NAMALWA (cell line): ENCODE results near the gene ATP12A.

Experiments used
- DNase-seq: peaks from one replicate; pipeline ENCODE4 v3.0.0-alpha.2; 2015; ENCODE audit warnings: low spot score

ATP12A gene

GRCh38 chr13:24688950-24689349, 8.7 kb downstream of the ATP12A start:
- no peak for DNase-seq

DNA sequence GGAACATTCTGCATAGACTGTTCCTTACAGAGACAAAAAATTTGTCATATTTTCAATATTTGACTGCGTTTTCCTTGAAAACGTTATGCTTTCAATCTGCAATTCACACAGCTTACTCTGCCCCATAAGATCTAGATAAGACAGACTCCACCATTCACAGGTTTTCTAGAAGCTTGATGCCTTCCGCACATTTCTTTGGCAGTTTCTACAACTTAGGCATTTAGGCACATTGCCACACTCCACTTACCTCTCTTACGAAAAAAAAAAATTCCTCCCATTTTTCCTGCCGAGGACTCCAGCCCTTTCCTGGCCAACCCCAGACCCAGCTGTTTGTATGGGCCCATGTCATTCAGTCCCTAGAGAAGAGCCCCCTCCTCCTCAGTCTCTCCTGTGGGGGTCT, 11.2 kb downstream of the ATP12A start:
- no peak for DNase-seq

GRCh38 chr13:24692561-24692960, 12.4 kb downstream of the ATP12A start:
- DNase-seq = no peak

DNA sequence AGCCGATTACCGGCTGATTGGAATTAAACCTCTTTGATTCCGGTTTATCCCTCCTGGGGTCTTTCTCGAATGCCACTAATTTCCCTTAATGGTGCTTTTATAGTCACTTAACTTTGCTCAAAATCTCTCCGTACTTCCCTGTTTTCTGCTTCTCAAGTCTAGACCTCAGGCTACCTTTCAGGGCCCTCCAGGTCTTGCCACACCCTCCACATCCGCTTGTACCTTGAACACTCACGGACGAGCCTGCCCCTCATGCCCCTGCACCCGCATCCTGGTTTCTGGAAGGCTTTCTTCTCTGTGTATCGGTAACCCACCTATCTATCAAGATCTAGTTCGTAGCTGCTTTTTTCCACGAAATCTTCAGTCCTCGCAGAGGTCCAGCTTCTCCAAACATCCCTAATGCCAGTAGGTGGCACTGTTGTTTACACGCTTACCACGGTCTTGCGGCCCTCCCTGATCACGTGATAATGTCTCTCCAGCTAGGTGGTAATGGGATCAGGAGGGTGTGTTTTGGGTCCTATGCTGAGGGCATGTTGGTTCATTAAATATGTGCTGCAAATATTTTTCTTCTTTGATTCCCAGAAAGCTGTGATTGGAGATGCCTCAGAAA, 13.8 kb downstream of the ATP12A start:
- peak; percentile 81 for DNase-seq

- no peak for DNase-seq
These were observed 14.7 kb downstream of the ATP12A start for GRCh38 chr13:24694907-24695306.

- no peak for DNase-seq
These were observed 18.5 kb downstream of the ATP12A start for GRCh38 chr13:24698686-24699085.

DNA sequence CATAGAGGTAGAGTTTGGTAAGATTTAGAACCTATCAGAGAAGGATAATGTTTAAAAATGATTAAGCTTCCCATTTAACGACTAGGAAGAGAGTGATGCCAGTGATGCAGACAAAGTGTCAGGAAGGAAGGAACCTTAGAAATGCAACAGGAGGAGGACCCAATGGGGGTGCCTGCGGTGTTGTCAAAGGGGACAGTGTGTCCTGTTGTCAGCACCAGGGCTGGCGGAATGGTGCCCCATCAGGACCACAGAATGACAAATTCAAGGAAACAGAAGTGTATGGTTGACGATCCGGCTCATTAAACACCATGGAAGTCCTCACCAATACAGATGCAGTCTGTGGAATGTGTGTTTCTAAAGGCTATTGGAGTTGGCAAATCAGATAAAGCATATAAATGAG, 19.3 kb downstream of the ATP12A start:
- no peak for DNase-seq

- no peak for DNase-seq
These were observed 20.3 kb downstream of the ATP12A start for GRCh38 chr13:24700539-24700938.

GRCh38 chr13:24706886-24707585, 26.8 kb downstream of the ATP12A start:
- DNase-seq = no peak

DNA sequence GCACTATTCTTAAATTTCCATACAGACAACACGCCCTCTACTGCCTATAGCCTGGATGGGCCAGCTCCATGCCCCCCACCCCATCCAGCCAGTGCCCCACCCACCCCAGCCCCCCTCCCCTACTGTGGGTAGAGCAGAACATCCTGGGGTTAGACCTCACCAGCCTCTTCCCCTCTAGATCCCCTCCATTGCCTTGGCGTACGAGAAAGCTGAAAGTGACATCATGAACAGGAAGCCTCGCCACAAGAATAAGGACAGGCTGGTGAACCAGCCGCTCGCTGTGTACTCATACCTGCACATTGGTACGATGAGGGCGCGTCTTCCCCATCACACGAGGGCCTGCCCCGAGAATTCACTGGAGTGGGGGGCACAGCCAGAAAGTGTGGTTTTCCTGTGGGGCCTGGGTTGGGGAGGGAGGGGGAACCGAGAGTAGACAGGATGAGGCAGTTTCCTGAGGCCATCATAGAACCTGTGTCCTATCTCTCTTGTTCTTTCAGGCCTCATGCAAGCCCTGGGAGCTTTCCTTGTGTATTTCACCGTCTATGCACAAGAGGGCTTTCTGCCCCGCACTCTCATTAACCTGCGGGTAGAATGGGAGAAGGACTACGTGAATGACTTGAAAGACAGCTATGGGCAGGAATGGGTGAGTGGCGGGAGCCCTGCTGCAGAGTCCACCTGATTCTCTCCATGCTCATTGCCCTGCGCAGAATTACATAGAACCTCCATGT, 29.1 kb downstream of the ATP12A start:
- peak; percentile 15 for DNase-seq

- no peak for DNase-seq
These were observed 32.8 kb downstream of the ATP12A start for GRCh38 chr13:24713022-24713421.

DNA sequence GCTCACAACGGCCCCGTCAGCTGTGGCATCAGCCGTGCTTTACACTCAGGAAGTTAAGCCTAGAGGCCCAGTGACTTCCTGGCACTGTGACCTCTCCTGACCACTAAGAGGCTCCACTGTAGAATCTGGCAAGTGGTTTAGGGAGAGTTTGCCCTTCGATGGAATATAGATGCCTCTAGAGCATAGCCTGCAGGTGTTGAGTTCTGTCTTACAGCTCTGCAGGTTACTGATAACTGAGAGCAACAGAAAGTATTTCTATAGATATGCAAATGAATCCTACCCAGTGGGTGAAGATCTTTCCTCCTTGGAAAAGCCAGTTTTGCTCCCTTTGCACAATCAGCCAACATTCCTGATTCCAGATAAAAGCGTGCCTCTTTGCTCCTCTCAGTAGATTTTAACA, 35.8 kb downstream of the ATP12A start:
- DNase-seq = no peak

DNA sequence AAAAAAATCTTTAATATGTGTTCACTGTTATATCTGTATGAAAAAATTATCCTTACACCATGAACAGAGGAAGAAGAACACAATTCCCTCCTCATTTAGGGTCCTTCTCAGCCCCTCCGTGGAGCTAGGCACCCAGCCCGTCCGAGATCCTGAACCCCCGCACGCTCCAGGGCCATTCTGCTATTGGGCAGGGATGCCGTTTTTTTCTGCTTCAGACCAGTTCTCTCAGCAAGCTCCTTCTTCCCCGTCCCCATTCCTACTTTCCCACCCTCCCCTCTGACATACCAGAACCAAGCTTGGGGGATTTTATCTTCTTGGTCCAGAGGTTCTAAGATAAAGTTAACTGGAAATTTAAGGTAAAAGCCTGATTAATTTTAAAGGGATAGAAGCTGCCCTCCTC, 36.2 kb downstream of the ATP12A start:
- no peak for DNase-seq

DNA sequence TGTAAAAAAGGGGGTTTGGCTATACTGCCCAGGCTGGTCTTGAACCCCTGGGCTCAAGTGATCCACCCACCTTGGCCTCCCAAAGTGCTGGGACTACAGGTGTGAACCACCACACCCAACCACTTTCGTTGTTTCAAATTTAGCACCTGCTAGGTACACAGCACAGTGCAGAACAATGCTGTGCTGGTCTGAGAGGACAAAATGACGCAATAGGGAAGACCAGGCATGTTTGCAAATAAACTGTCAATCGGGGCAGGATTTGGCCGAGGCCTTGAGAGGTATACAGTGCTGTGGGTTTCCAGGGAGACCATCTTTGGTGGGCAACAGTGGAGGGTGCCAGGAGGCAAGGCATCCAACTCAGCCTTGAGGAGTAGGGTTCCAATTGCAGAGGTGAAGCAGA, 37.0 kb downstream of the ATP12A start:
- DNase-seq = no peak

- no peak for DNase-seq
These were observed 38.2 kb downstream of the ATP12A start for GRCh38 chr13:24718192-24718965.

GRCh38 chr13:24719139-24719538, 38.9 kb downstream of the ATP12A start:
- no peak for DNase-seq

GRCh38 chr13:24723206-24723605, 43.0 kb downstream of the ATP12A start:
- DNase-seq = no peak

DNA sequence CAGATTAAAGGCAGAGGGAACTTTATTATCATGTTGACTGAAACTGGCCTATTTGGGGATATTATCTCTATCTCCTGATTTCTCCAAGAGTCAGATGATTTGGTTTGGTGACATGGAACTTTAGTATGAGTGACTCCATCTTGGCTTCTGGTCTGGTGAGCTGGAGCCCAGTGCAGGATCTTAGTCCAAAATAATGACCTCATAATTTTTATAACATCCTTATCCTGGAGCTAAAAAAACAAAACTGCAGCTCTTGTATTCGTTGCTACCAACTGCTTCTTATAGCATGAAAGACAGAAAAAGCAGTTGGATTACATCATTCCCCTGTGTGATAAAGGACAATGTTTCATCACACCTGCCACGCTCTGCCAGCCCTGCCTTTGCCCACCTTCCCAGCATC, 44.5 kb downstream of the ATP12A start:
- no peak for DNase-seq

GRCh38 chr13:24725379-24725778, 45.2 kb downstream of the ATP12A start:
- DNase-seq = no peak

DNA sequence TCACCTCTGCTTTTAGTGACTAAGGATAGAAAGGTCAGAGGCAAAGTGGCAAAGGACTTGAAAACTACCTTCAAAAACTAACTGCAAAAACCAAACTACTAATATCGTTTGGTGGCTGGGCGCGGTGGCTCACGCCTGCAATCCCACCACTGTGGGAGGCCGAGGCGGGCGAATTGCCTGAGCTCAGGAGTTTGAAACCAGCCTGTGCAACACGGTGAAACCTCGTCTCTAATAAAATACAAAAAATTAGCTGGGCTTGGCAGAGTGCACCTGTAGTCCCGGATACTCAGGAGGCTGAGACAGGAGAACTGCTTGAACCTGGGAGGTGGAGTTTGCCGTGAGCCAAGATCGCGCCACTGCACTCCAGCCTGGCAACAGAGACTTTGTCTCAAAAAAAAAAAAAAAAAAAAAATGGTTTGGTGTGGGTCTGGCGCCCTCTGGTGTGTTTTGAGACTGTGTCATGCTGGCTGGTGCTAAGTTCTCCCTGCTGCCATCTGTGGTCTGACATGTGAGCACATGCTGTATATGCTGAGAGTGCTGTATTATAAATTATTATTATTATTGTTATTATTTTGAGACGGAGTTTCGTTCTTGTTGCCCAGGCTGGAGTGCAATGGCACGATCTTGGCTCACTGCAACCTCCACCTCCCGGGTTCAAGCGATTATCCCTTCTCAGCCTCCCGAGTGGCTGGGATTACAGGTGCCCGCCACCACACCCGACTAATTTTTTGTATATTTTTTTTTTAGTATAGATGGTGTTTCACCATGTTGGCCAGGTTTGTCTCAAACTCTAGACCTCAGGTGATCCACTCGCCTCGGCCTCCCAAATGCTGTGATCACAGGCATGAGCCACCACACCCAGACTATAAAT, 47.8 kb downstream of the ATP12A start:
- DNase-seq = peak; percentile 89

DNA sequence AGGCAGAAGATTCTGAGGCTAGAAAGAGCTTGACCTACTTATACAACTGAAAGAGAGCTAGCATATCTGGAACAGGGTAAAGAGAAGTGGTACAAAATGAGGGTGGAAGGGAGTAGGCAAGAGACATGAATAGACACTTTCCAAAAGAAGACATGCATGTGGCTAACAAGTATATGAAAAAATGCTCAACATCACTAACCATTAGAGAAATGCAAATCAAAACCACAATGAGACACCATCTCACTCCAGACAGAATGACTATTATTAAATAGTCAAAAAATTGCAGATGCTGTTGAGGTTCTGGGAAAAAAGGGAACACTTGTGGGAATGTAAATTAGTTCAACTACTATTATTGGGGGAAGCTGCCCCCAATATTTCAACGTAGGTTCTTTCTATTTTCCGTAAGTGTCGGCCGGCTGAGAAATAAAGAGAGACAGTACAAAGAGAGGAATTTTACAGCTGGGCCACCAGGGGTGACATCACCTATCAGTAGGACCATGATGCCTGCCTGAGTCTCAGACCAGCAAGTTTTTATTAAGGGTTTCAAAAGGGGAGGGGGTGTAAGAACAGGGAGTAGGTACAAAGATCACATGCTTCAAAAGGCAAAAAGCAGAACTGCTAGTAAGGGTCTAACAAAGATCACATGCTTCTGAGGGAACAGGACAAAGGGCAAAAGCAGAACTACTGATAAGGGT, 50.8 kb downstream of the ATP12A start:
- DNase-seq = peak; percentile 35
